ENCODE measurements around the gene TULP1.

DNA sequence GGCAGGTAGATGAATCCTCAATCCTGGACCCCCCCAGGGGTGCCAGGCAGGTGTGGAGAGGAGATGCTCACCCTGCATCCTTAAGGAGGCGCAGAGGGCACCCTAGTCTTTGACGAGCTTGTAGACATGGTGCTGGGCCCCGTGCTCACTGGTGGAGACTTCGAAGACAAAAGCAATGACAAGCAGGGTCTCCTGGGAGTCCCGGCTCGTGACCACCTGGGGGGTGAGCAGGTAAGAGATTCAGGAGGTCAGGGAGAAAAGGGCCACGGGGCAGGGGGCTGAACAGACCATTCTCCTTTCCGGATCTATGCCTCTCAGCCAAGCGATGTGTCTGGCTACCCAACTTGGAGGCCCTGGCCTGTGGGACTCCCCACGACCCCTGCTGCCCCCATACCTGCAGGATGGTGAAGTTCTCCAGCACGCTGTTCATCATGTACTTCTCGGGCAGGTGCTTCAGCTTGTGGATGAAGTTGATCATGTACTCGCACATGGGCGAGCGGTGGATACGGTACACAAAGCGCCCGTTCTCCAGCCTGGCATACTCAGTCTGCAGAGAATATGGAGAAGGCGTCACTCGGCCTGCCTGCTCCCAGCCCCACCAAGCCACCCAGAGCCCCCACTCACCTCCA, 37.6 kb downstream of the TULP1 start:
- TF ChIP-seq EZH2 (IDR thresholded peaks at IDR 0.05; ENCODE audit: low read depth, low read length, severe bottlenecking) (no peak), EP300 (IDR thresholded peaks at IDR 0.05; ENCODE audit: borderline replicate concordance in 1 of 2, low read depth in 2 of 2, low read length in 2 of 2) (no peak), CREB1 (IDR thresholded peaks at IDR 0.05) (no peak), JUN (IDR thresholded peaks at IDR 0.05; ENCODE audit: low read depth, low read length) (no peak), RAD21 (IDR thresholded peaks at IDR 0.05 in 1 of 2, conservative IDR thresholded peaks at IDR 0.05 in 1 of 2; ENCODE audit: low read depth in 2 of 2, low read length in 2 of 2) (no peak), MAFK (IDR thresholded peaks at IDR 0.05; ENCODE audit: low read depth, low read length) (no peak), ZNF274 (IDR thresholded peaks at IDR 0.05; ENCODE audit: borderline replicate concordance, extremely low read depth, low read length) (no peak), EGR1 (IDR thresholded peaks at IDR 0.05; ENCODE audit: borderline replicate concordance, low read depth, low read length) (no peak), CHD2 (IDR thresholded peaks at IDR 0.05; ENCODE audit: low read length) (no peak), RFX5 (IDR thresholded peaks at IDR 0.05; ENCODE audit: borderline replicate concordance, low read depth, low read length) (no peak), TAF1 (IDR thresholded peaks at IDR 0.05; ENCODE audit: low read depth, low read length) (no peak)
- TF ChIP-seq, protein P1, sequence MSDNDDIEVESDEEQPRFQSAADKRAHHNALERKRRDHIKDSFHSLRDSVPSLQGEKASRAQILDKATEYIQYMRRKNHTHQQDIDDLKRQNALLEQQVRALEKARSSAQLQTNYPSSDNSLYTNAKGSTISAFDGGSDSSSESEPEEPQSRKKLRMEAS (IDR thresholded peaks at IDR 0.05) = no peak
- TF ChIP-seq, protein P2, sequence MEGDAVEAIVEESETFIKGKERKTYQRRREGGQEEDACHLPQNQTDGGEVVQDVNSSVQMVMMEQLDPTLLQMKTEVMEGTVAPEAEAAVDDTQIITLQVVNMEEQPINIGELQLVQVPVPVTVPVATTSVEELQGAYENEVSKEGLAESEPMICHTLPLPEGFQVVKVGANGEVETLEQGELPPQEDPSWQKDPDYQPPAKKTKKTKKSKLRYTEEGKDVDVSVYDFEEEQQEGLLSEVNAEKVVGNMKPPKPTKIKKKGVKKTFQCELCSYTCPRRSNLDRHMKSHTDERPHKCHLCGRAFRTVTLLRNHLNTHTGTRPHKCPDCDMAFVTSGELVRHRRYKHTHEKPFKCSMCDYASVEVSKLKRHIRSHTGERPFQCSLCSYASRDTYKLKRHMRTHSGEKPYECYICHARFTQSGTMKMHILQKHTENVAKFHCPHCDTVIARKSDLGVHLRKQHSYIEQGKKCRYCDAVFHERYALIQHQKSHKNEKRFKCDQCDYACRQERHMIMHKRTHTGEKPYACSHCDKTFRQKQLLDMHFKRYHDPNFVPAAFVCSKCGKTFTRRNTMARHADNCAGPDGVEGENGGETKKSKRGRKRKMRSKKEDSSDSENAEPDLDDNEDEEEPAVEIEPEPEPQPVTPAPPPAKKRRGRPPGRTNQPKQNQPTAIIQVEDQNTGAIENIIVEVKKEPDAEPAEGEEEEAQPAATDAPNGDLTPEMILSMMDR (IDR thresholded peaks at IDR 0.05; ENCODE audit: control extremely low read depth in 1 of 3, insufficient read depth in 1 of 3, low read depth in 1 of 3, low read length in 3 of 3) = no peak
- TF ChIP-seq, protein P3, sequence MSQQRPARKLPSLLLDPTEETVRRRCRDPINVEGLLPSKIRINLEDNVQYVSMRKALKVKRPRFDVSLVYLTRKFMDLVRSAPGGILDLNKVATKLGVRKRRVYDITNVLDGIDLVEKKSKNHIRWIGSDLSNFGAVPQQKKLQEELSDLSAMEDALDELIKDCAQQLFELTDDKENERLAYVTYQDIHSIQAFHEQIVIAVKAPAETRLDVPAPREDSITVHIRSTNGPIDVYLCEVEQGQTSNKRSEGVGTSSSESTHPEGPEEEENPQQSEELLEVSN (IDR thresholded peaks at IDR 0.05) = no peak
